H9 (cell line): ENCODE measurements around the gene MEPCE. TPM values are rescaled to one million over a fixed set of nuclear protein-coding genes. Genes with fewer than 3 reads are reported as not detected.

Experiments used
- DNase-seq: peaks from one replicate; pipeline ENCODE4 v3.0.0-alpha.2; 2017
- H2AFZ ChIP-seq: one replicate; pipeline ENCODE4 v1.6.1; 2013; ENCODE audit warnings: mild to moderate bottlenecking, low read length, control low read depth, moderate library complexity
- H2AK5ac ChIP-seq: 2 replicates; pipeline ENCODE4 v1.6.1; 2013; ENCODE audit warnings: low read length, control low read depth, mixed read lengths; ENCODE audit not compliant: insufficient read length
- H2BK120ac ChIP-seq: one replicate; pipeline ENCODE4 v1.6.1; 2013; ENCODE audit warnings: low read depth, mild to moderate bottlenecking, low read length, control low read depth, inconsistent platforms; ENCODE audit not compliant: poor library complexity, severe bottlenecking
- H2BK12ac ChIP-seq: 2 replicates; pipeline ENCODE4 v1.6.1; 2013; ENCODE audit warnings: low read length, control low read depth, mixed read lengths, low read depth; ENCODE audit not compliant: insufficient read length
- H2BK15ac ChIP-seq: 2 replicates; pipeline ENCODE4 v1.6.1; 2013; ENCODE audit warnings: low read depth, low read length, control low read depth
- H2BK20ac ChIP-seq: one replicate; pipeline ENCODE4 v1.6.1; 2013; ENCODE audit warnings: low read depth, mild to moderate bottlenecking, low read length, control low read depth, inconsistent platforms; ENCODE audit not compliant: poor library complexity, severe bottlenecking
- H2BK5ac ChIP-seq: 2 replicates; pipeline ENCODE4 v1.6.1; 2013; ENCODE audit warnings: low read length, control low read depth, mixed read lengths; ENCODE audit not compliant: insufficient read length
- H3K14ac ChIP-seq: 2 replicates; pipeline ENCODE4 v1.6.1; 2013; ENCODE audit warnings: low read length, control low read depth; ENCODE audit not compliant: insufficient read depth
- H3K18ac ChIP-seq: 2 replicates; pipeline ENCODE4 v1.6.1; 2013; ENCODE audit warnings: low read depth, mild to moderate bottlenecking, mixed read lengths, low read length, control low read depth; ENCODE audit not compliant: insufficient read length
- H3K23ac ChIP-seq: 2 replicates; pipeline ENCODE4 v1.6.1; 2013; ENCODE audit warnings: low read length, control low read depth, mixed read lengths, low read depth; ENCODE audit not compliant: insufficient read length
- H3K23me2 ChIP-seq: 2 replicates; pipeline ENCODE4 v1.6.1; 2013; ENCODE audit warnings: low read depth, mild to moderate bottlenecking, mixed read lengths, low read length, control low read depth; ENCODE audit not compliant: insufficient read length, poor library complexity, severe bottlenecking
- H3K27ac ChIP-seq: 2 replicates; pipeline ENCODE4 v1.5.1; 2013; ENCODE audit warnings: low read length, control low read depth, mixed read lengths, low read depth; ENCODE audit not compliant: insufficient read length
- H3K27me3 ChIP-seq: 2 replicates; pipeline ENCODE4 v1.6.1; 2013; ENCODE audit warnings: low read length, control low read depth, inconsistent platforms; ENCODE audit not compliant: insufficient read depth
- H3K4ac ChIP-seq: 2 replicates; pipeline ENCODE4 v1.6.1; 2013; ENCODE audit warnings: low read depth, mild to moderate bottlenecking, control low read depth, inconsistent platforms, low read length, moderate library complexity
- H3K4me1 ChIP-seq: 2 replicates; pipeline ENCODE4 v1.6.1; 2013; ENCODE audit warnings: low read length, control low read depth, inconsistent platforms; ENCODE audit not compliant: insufficient read depth
- H3K4me2 ChIP-seq: 2 replicates; pipeline ENCODE4 v1.6.1; 2013; ENCODE audit warnings: low read length, control low read depth, mixed read lengths; ENCODE audit not compliant: insufficient read length, insufficient read depth
- H3K56ac ChIP-seq: 2 replicates; pipeline ENCODE4 v1.6.1; 2013; ENCODE audit warnings: low read depth, mild to moderate bottlenecking, mixed read lengths, low read length, control low read depth; ENCODE audit not compliant: insufficient read length
- H3K79me1 ChIP-seq: 2 replicates; pipeline ENCODE4 v1.6.1; 2013; ENCODE audit warnings: low read depth, mild to moderate bottlenecking, moderate library complexity, low read length, control low read depth, inconsistent platforms; ENCODE audit not compliant: insufficient read depth, poor library complexity, severe bottlenecking
- H3K79me2 ChIP-seq: 2 replicates; pipeline ENCODE4 v1.6.1; 2013; ENCODE audit warnings: low read length, control low read depth, inconsistent platforms; ENCODE audit not compliant: insufficient read depth
- H3K9ac ChIP-seq: 2 replicates; pipeline ENCODE4 v1.6.1; 2013; ENCODE audit warnings: low read length, control low read depth, mixed read lengths; ENCODE audit not compliant: insufficient read length; ENCODE audit errors: extremely low read depth
- H3K9me3 ChIP-seq: one replicate; pipeline ENCODE4 v1.6.1; 2013; ENCODE audit warnings: low read depth, low read length, inconsistent platforms; ENCODE audit not compliant: control insufficient read depth
- H3T11ph ChIP-seq: one replicate; pipeline ENCODE4 v1.6.1; 2013; ENCODE audit warnings: mild to moderate bottlenecking, low read length, control low read depth, inconsistent platforms
- H4K20me1 ChIP-seq: one replicate; pipeline ENCODE4 v1.6.1; 2013; ENCODE audit not compliant: control insufficient read depth, insufficient read length, insufficient read depth
- H4K5ac ChIP-seq: 2 replicates; pipeline ENCODE4 v1.6.1; 2013; ENCODE audit warnings: low read depth, mild to moderate bottlenecking, mixed read lengths, low read length, control low read depth; ENCODE audit not compliant: insufficient read length
- H4K8ac ChIP-seq: replicated peaks from 2 replicates; pipeline ENCODE4 v1.6.1; 2013; ENCODE audit warnings: low read length, control low read depth, mixed read lengths, low read depth; ENCODE audit not compliant: insufficient read length
- H4K91ac ChIP-seq: 2 replicates; pipeline ENCODE4 v1.6.1; 2013; ENCODE audit warnings: low read depth, mild to moderate bottlenecking, moderate library complexity, mixed read lengths, low read length, control low read depth; ENCODE audit not compliant: insufficient read length
- H3K27ac Mint-ChIP-seq, 3 experiments: 2 replicates in 2 of 3; 3 replicates in 1 of 3; pipeline ENCODE4 v1.8.0; 2020 to 2021; ENCODE audit warnings: mixed read lengths in 3 of 3, mild to moderate bottlenecking in 1 of 3, moderate library complexity in 1 of 3
- H3K27me3 Mint-ChIP-seq: 2 replicates; pipeline ENCODE4 v1.8.0; 2021; ENCODE audit warnings: low read depth, mild to moderate bottlenecking, moderate library complexity, mixed read lengths
- H3K36me3 Mint-ChIP-seq, 3 experiments: 2 replicates in 2 of 3; 3 replicates in 1 of 3; pipeline ENCODE4 v1.8.0; 2020 to 2021; ENCODE audit warnings: low read depth in 3 of 3, mixed read lengths in 3 of 3; ENCODE audit not compliant: insufficient read depth in 1 of 3
- H3K4me1 Mint-ChIP-seq, 2 experiments: 2 replicates each; pipeline ENCODE4 v1.8.0; 2020; ENCODE audit warnings: mixed read lengths in 2 of 2
- H3K4me3 Mint-ChIP-seq, 2 experiments: 2 replicates in 1 of 2; 3 replicates in 1 of 2; pipeline ENCODE4 v1.8.0; 2020 to 2021; ENCODE audit warnings: mild to moderate bottlenecking in 2 of 2, mixed read lengths in 2 of 2, moderate library complexity in 1 of 2
- H3K9me3 Mint-ChIP-seq, 2 experiments: 2 replicates in 1 of 2; 3 replicates in 1 of 2; pipeline ENCODE4 v1.8.0; 2020; ENCODE audit warnings: mild to moderate bottlenecking in 2 of 2, mixed read lengths in 2 of 2, moderate library complexity in 1 of 2
- WGBS: extraction: QIAGEN DNeasy Blood & Tissue Kit; methylation state at CpG from one replicate; pipeline ENCODE4 v1.1.7; 2013; ENCODE audit warnings: missing lambda C conversion rate, low lambda C conversion rate, mixed read lengths; ENCODE audit not compliant: insufficient read length; ENCODE audit errors: extremely low coverage; 5-methylcytosine and 5-hydroxymethylcytosine counted together
- total RNA-seq: library from RNA; stranded (reverse); gene quantifications from 2 replicates; pipeline ENCODE4 v1.2.1, GENCODE V29; 2021
- TF ChIP-seq, protein P1 (sequence below): fragments of 200-600 bp; sonication (generic); conservative IDR thresholded peaks from 3 replicates; pipeline ENCODE4 v1.8.0; 2021; ENCODE audit warnings: antibody characterized with exemption, mild to moderate bottlenecking

MEPCE gene
- total RNA-seq, 1 experiment from 2014 or later: 68.0 TPM

DNA sequence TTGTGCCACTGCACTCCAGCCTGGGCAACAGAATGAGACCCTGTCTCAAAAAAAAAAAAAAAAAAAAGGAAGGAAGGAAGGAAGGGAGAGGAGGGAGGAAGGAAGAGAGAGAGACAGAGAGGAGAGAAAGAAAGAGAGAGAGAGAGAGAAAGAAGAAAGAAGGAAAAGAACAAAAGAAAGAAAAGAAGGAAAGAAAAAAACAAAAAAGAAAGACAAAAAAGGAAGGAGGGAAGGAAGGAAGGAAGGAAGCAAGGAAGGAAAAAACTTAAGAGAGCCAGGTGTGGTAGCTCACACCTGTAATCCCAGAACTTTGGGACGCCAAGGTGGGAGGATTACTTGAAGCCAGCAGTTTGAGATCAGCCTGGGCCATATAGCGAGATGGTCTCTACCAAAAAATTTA is 35.2 kb downstream of the MEPCE start:
- Mint-ChIP-seq H3K36me3 (peaks cover 0 to 3% (median 0%) of the 10 kb centered on the region in 3 experiments; a peak in 1 of 7 replicates), H3K4me3 (no peak overlapping the region), H3K27me3 (peaks cover 7% of the 10 kb centered on the region), H3K27ac (0 out of 7 replicates have a peak overlapping the region, but pooled peaks of 1 of the 3 experiments have one; percentile 7), H3K4me1 (peaks cover 6 to 11% of the 10 kb centered on the region in 2 experiments; a peak in 3 of 4 replicates), H3K9me3 (no peaks in the 10 kb centered on the region)
- peaks cover 4% of the 10 kb centered on the region for H4K20me1 ChIP-seq
- H2BK120ac ChIP-seq: no peak overlapping the region
- no peaks in the 10 kb centered on the region for H3K4me1 ChIP-seq
- no peaks in the 10 kb centered on the region for H3K23me2 ChIP-seq
- no peak overlapping the region for H4K8ac ChIP-seq
- no peak overlapping the region for H3K27ac ChIP-seq
- no peak overlapping the region for H2AK5ac ChIP-seq
- H3K79me1 ChIP-seq: no peaks in the 10 kb centered on the region
- no peak overlapping the region for H3K4ac ChIP-seq
- H4K5ac ChIP-seq: no peak overlapping the region
- no peak overlapping the region for H3K56ac ChIP-seq
- H3K18ac ChIP-seq: no peak overlapping the region
- no peak overlapping the region for H3K4me2 ChIP-seq
- H2BK15ac ChIP-seq: no peak overlapping the region
- H3K14ac ChIP-seq: no peak overlapping the region
- H2AFZ ChIP-seq: no peak overlapping the region
- H3K9me3 ChIP-seq: no peaks in the 10 kb centered on the region
- no peak overlapping the region for H3K9ac ChIP-seq
- H2BK5ac ChIP-seq: no peak overlapping the region
- H2BK12ac ChIP-seq: no peak overlapping the region
- H3K23ac ChIP-seq: no peak overlapping the region
- WGBS: no CpG with 5 or more reads among the region's 2 CpGs
- H3K79me2 ChIP-seq: no peaks in the 10 kb centered on the region
- TF ChIP-seq, protein P1, sequence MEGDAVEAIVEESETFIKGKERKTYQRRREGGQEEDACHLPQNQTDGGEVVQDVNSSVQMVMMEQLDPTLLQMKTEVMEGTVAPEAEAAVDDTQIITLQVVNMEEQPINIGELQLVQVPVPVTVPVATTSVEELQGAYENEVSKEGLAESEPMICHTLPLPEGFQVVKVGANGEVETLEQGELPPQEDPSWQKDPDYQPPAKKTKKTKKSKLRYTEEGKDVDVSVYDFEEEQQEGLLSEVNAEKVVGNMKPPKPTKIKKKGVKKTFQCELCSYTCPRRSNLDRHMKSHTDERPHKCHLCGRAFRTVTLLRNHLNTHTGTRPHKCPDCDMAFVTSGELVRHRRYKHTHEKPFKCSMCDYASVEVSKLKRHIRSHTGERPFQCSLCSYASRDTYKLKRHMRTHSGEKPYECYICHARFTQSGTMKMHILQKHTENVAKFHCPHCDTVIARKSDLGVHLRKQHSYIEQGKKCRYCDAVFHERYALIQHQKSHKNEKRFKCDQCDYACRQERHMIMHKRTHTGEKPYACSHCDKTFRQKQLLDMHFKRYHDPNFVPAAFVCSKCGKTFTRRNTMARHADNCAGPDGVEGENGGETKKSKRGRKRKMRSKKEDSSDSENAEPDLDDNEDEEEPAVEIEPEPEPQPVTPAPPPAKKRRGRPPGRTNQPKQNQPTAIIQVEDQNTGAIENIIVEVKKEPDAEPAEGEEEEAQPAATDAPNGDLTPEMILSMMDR: no peak
- H2BK20ac ChIP-seq: no peak overlapping the region
- H3K27me3 ChIP-seq: no peaks in the 10 kb centered on the region
- H3T11ph ChIP-seq: no peak overlapping the region
- H4K91ac ChIP-seq: no peak overlapping the region
- no peak for DNase-seq
